OCI-LY7 (cell line): Measurements from ENCODE around the gene POTEH. TPM values are rescaled to one million over a fixed set of nuclear protein-coding genes. Genes with fewer than 3 reads are reported as not detected.
"Not testable (repeated sequence)": the region's sequence is repeated elsewhere in the genome, so short reads cannot be mapped to it uniquely, and the experiment has no call there.

Experiments
- BruUV-seq: library from RNA; stranded (reverse); fragments of 400-500 nt; replicated peaks from 2 replicates; lab custom pipeline; 2021; lab: Mats Ljungman, UMichigan
- CTCF ChIA-PET: fragments of 300-600 bp; sonication (Branson Sonifier 250); formaldehyde crosslinking; loops from one replicate; lab custom pipeline; 2022; ENCODE audit warnings: antibody characterized with exemption; ENCODE audit not compliant: unreplicated experiment; lab: Charles Lee
- POLR2A ChIA-PET: fragments of 300-600 bp; sonication (Branson Sonifier 250); formaldehyde crosslinking; loops from one replicate; lab custom pipeline; 2022; ENCODE audit warnings: antibody characterized with exemption; lab: Charles Lee
- DNase-seq: peaks from one replicate; pipeline ENCODE4 v3.0.0-alpha.2; 2015; ENCODE audit warnings: low spot score
- H2AFZ ChIP-seq: fragments of 200-600 bp; sonication (generic), shearing (Covaris generic); 2 replicates; pipeline ENCODE4 v1.6.1; 2014; ENCODE audit warnings: mild to moderate bottlenecking, antibody characterized with exemption, low read length, moderate library complexity
- H3K27ac ChIP-seq: fragments of 200-600 bp; sonication (generic); 2 replicates; pipeline ENCODE4 v1.5.1; 2014; ENCODE audit warnings: mixed run types, low read depth, mild to moderate bottlenecking, moderate library complexity, low read length, inconsistent platforms; ENCODE audit not compliant: poor library complexity, severe bottlenecking
- H3K36me3 ChIP-seq: fragments of 200-600 bp; sonication (generic); 2 replicates; pipeline ENCODE4 v1.6.1; 2014; ENCODE audit warnings: mild to moderate bottlenecking, antibody characterized with exemption, low read length, moderate library complexity, mixed read lengths; ENCODE audit not compliant: insufficient read depth
- H3K4me1 ChIP-seq: fragments of 200-600 bp; sonication (generic); 2 replicates; pipeline ENCODE4 v1.5.1; 2014; ENCODE audit warnings: mild to moderate bottlenecking, low read length; ENCODE audit not compliant: insufficient read depth, poor library complexity, severe bottlenecking
- H3K4me2 ChIP-seq: fragments of 200-600 bp; sonication (generic); 2 replicates; pipeline ENCODE4 v1.6.1; 2014; ENCODE audit warnings: mild to moderate bottlenecking, low read length
- H3K4me3 ChIP-seq: fragments of 200-600 bp; sonication (generic); 2 replicates; pipeline ENCODE4 v1.5.1; 2014; ENCODE audit warnings: mild to moderate bottlenecking, low read depth, low read length; ENCODE audit not compliant: poor library complexity, severe bottlenecking
- H3K79me2 ChIP-seq: fragments of 200-600 bp; sonication (generic); 2 replicates; pipeline ENCODE4 v1.6.1; 2016; ENCODE audit warnings: low read depth, mild to moderate bottlenecking, low read length, moderate library complexity, mixed read lengths; ENCODE audit not compliant: insufficient read depth
- H3K9me2 ChIP-seq: fragments of 200-600 bp; sonication (generic); 2 replicates; pipeline ENCODE4 v1.6.1; 2016; ENCODE audit warnings: mild to moderate bottlenecking, low read length, mixed read lengths; ENCODE audit not compliant: insufficient read depth
- H3K9me3 ChIP-seq: fragments of 200-600 bp; sonication (generic); 2 replicates; pipeline ENCODE4 v1.6.1; 2014; ENCODE audit warnings: mild to moderate bottlenecking, mixed run types, low read length, mixed read lengths
- H4K20me1 ChIP-seq: fragments of 200-600 bp; sonication (generic); 2 replicates; pipeline ENCODE4 v1.6.1; 2014; ENCODE audit warnings: mild to moderate bottlenecking, antibody characterized with exemption, low read length, moderate library complexity, mixed read lengths; ENCODE audit not compliant: insufficient read depth
- intact Hi-C: fragments of 100-400 bp; cut with micrococcal nuclease; formaldehyde crosslinking; loops from one replicate; pipeline ENCODE4 v1.10.0; 2022; ENCODE audit not compliant: unreplicated experiment
- total RNA-seq, 2 experiments: library from RNA; depleted of rRNA in 1 of 2; stranded (reverse); fragments of >200 nt in 1 of 2; shearing (Covaris generic) in 1 of 2; gene quantifications; 2 replicates each; pipeline ENCODE4 v1.2.3, GENCODE V29; 2014 to 2022

POTEH gene
- total RNA-seq, 2 experiments from 2014 or later: 0.79 to 1.2 TPM

- H4K20me1 ChIP-seq, BruUV-seq, H3K4me2 ChIP-seq, H3K9me3 ChIP-seq, DNase-seq, H3K9me2 ChIP-seq, H3K27ac ChIP-seq, H3K79me2 ChIP-seq, intact Hi-C loops, CTCF ChIA-PET, H3K36me3 ChIP-seq, H3K4me3 ChIP-seq, POLR2A ChIA-PET, H3K4me1 ChIP-seq, H2AFZ ChIP-seq: not testable (repeated sequence)
These were observed 25.1 kb upstream of the POTEH start for GRCh38 chr22:15664682-15665081.

- H4K20me1 ChIP-seq, DNase-seq, H3K9me2 ChIP-seq, H3K9me3 ChIP-seq, H3K4me1 ChIP-seq, intact Hi-C loops, H3K79me2 ChIP-seq, H3K27ac ChIP-seq, H3K36me3 ChIP-seq, H2AFZ ChIP-seq, H3K4me3 ChIP-seq, H3K4me2 ChIP-seq, CTCF ChIA-PET, BruUV-seq, POLR2A ChIA-PET: not testable (repeated sequence)
These were observed 24.3 kb upstream of the POTEH start for GRCh38 chr22:15665478-15665877.

- H3K9me2 ChIP-seq, H3K4me3 ChIP-seq, POLR2A ChIA-PET, CTCF ChIA-PET, DNase-seq, H3K4me2 ChIP-seq, H3K36me3 ChIP-seq, H3K27ac ChIP-seq, H3K9me3 ChIP-seq, H4K20me1 ChIP-seq, H3K4me1 ChIP-seq, H3K79me2 ChIP-seq, H2AFZ ChIP-seq, BruUV-seq, intact Hi-C loops: not testable (repeated sequence)
These were observed 20.4 kb upstream of the POTEH start for GRCh38 chr22:15669430-15669829.

GRCh38 chr22:15679702-15680101, 10.1 kb upstream of the POTEH start:
- DNase-seq: peak; percentile 22
- CTCF ChIA-PET, H3K27ac ChIP-seq, POLR2A ChIA-PET, H3K4me1 ChIP-seq, H3K4me2 ChIP-seq, H3K36me3 ChIP-seq, intact Hi-C loops, H3K79me2 ChIP-seq, H3K9me2 ChIP-seq, H2AFZ ChIP-seq, BruUV-seq, H3K4me3 ChIP-seq, H3K9me3 ChIP-seq, H4K20me1 ChIP-seq: not testable (repeated sequence)

- DNase-seq, H3K4me3 ChIP-seq, H2AFZ ChIP-seq, H3K4me1 ChIP-seq, H4K20me1 ChIP-seq, H3K27ac ChIP-seq, intact Hi-C loops, H3K4me2 ChIP-seq, H3K9me2 ChIP-seq, BruUV-seq, CTCF ChIA-PET, POLR2A ChIA-PET, H3K79me2 ChIP-seq, H3K36me3 ChIP-seq, H3K9me3 ChIP-seq: not testable (repeated sequence)
These were observed 5.7 kb upstream of the POTEH start for GRCh38 chr22:15684115-15684514.

- BruUV-seq, POLR2A ChIA-PET: not testable (repeated sequence)
These were observed 5.1 kb upstream of the POTEH start for GRCh38 chr22:15684695-15685094.

GRCh38 chr22:15685641-15686040, 4.2 kb upstream of the POTEH start:
- CTCF ChIA-PET, BruUV-seq: not testable (repeated sequence)

More at GRCh38 chr22:15684695-15685094, 5.1 kb upstream of the POTEH start:
- H3K4me3 ChIP-seq, H3K9me3 ChIP-seq, H3K4me2 ChIP-seq, H3K36me3 ChIP-seq, H3K79me2 ChIP-seq, CTCF ChIA-PET, DNase-seq, intact Hi-C loops, H2AFZ ChIP-seq, H3K9me2 ChIP-seq, H3K27ac ChIP-seq, H4K20me1 ChIP-seq, H3K4me1 ChIP-seq: not testable (repeated sequence)

More at GRCh38 chr22:15685641-15686040, 4.2 kb upstream of the POTEH start:
- H3K4me3 ChIP-seq, H3K9me2 ChIP-seq, intact Hi-C loops, H3K27ac ChIP-seq, H3K36me3 ChIP-seq, H3K79me2 ChIP-seq, H3K9me3 ChIP-seq, POLR2A ChIA-PET, DNase-seq, H3K4me2 ChIP-seq, H3K4me1 ChIP-seq, H2AFZ ChIP-seq, H4K20me1 ChIP-seq: not testable (repeated sequence)
